Suprapubic skin (tissue), 4 donors: ENCODE results near the gene CTAGE1.

Experiments
- EP300 ChIP-seq: sonication (generic); formaldehyde crosslinking; IDR thresholded peaks from one replicate; pipeline ENCODE4 v1.6.1; 2017; ENCODE audit warnings: antibody characterized with exemption
- POLR2A ChIP-seq, 2 donors: fragments of 450-650 bp; IDR thresholded peaks; one replicate each; pipeline ENCODE4 v1.6.1; 2017; ENCODE audit warnings: antibody characterized with exemption in 2 of 2, mild to moderate bottlenecking in 2 of 2, moderate library complexity in 2 of 2
- POLR2AphosphoS5 ChIP-seq, 3 donors: sonication (generic); formaldehyde crosslinking; IDR thresholded peaks; one replicate each; pipeline ENCODE4 v1.6.1; 2017; ENCODE audit warnings: antibody characterized with exemption in 3 of 3
- TF ChIP-seq, protein P1 (sequence below), 2 donors: fragments of 200-600 bp in 1 of 2; fragments of 450-650 bp in 1 of 2; sonication (generic) in 1 of 2; IDR thresholded peaks; one replicate each; pipeline ENCODE4 v1.5.1; 2016 to 2019; ENCODE audit warnings: antibody characterized with exemption in 2 of 2, mild to moderate bottlenecking in 1 of 2, moderate library complexity in 1 of 2

GRCh38 chr18:22459491-22459890 lies 41.8 kb upstream of the CTAGE1 start:
- TF ChIP-seq POLR2A (IDR thresholded peaks at IDR 0.05) (no peak), EP300 (no peak), POLR2AphosphoS5 (IDR thresholded peaks at IDR 0.05) (no peak)
- TF ChIP-seq, protein P1, sequence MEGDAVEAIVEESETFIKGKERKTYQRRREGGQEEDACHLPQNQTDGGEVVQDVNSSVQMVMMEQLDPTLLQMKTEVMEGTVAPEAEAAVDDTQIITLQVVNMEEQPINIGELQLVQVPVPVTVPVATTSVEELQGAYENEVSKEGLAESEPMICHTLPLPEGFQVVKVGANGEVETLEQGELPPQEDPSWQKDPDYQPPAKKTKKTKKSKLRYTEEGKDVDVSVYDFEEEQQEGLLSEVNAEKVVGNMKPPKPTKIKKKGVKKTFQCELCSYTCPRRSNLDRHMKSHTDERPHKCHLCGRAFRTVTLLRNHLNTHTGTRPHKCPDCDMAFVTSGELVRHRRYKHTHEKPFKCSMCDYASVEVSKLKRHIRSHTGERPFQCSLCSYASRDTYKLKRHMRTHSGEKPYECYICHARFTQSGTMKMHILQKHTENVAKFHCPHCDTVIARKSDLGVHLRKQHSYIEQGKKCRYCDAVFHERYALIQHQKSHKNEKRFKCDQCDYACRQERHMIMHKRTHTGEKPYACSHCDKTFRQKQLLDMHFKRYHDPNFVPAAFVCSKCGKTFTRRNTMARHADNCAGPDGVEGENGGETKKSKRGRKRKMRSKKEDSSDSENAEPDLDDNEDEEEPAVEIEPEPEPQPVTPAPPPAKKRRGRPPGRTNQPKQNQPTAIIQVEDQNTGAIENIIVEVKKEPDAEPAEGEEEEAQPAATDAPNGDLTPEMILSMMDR (IDR thresholded peaks at IDR 0.05) = no peak
